K562 (cell line): ENCODE measurements around the gene BSCL2. TPM values are rescaled to one million over a fixed set of nuclear protein-coding genes. Genes with fewer than 3 reads are reported as not detected.

ENCODE experiments used
- ZNF407 ChIP-seq: fragments of 450-650 bp; IDR thresholded peaks from 2 replicates; pipeline ENCODE4 v1.6.1; 2016; ENCODE audit warnings: low read depth
- polyA plus RNA-seq, 8 experiments: library from polyadenylated mRNA; depleted of rRNA in 4 of 8; stranded (reverse) in 5 of 8; unstranded in 3 of 8; fragments of >200 nt; fragmentation: Nextera tagmentation in 2 of 8; fragmentation: Illumina TruSeq in 1 of 8; extraction: Ambion mirVana in 2 of 8; extraction: Trizol in 1 of 8; gene quantifications; 2 replicates each; pipeline versions ENCODE4 v1.2.1 to v1.2.3, GENCODE V29; 2011 to 2014; ENCODE audit warnings: inconsistent platforms in 1 of 8, missing spikeins in 1 of 8
- total RNA-seq, 7 experiments: library from RNA; depleted of rRNA in 6 of 7; stranded (reverse); fragments of >200 nt in 6 of 7; fragmentation: Illumina TruSeq in 2 of 7; extraction: Trizol in 2 of 7; gene quantifications; 2 replicates each; pipeline versions ENCODE4 v1.2.1 to v1.2.3, GENCODE V29; 2011 to 2021; ENCODE audit warnings: low replicate concordance in 1 of 7

BSCL2 gene
- total and polyA plus RNA-seq, 9 of the 15 experiments (the other 6 are each of a cell fraction or from before 2014, with no cell fraction given) = 18.9 to 51.7 (median 35.2) TPM

GRCh38 chr11:62656796-62657429, 50.3 kb downstream of the BSCL2 start (continued):
- TF ChIP-seq ZNF407 = no peak
- TF ChIP-seq, all 486 proteins: peak for 10
